SK-N-SH (cell line): ENCODE data around the gene DENND6B. TPM values are rescaled to one million over a fixed set of nuclear protein-coding genes. Genes with fewer than 3 reads are reported as not detected.

ENCODE experiments used
- CTCF ChIA-PET: fragments of 300-600, 350-600 bp; formaldehyde crosslinking; extraction: SDS; loops from one replicate; lab custom pipeline; 2021; lab: Yijun Ruan, JAX
- POLR2A ChIA-PET: fragments of 350-600 bp; sonication (Branson Sonifier 250); formaldehyde crosslinking; extraction: SDS; loops from one replicate; lab custom pipeline; 2020; ENCODE audit warnings: antibody characterized with exemption, inconsistent platforms; lab: Yijun Ruan, JAX
- DNase-seq: peaks from one replicate; pipeline ENCODE4 v3.0.0; 2012
- H2AFZ ChIP-seq: fragments of 200-600 bp; sonication (generic); 2 replicates; pipeline ENCODE4 v1.8.1; 2016; ENCODE audit warnings: antibody characterized with exemption, mild to moderate bottlenecking, low read depth
- H3F3A ChIP-seq: fragments of 200-600 bp; sonication (generic); replicated peaks from 2 replicates; pipeline ENCODE3; 2016; ENCODE audit warnings: antibody characterized with exemption, mild to moderate bottlenecking; ENCODE audit not compliant: insufficient read depth
- H3K27ac ChIP-seq, 2 experiments: fragments of 200-500 bp in 1 of 2; fragments of 200-600 bp in 1 of 2; sonication (Bioruptor generic) in 1 of 2; sonication (generic), shearing (Covaris generic) in 1 of 2; 2 replicates each; pipeline versions ENCODE4 v1.5.1 to v1.6.1; 2014 to 2016; ENCODE audit warnings: low read depth in 2 of 2, inconsistent platforms in 1 of 2, low read length in 1 of 2, mild to moderate bottlenecking in 1 of 2, mixed read lengths in 1 of 2
- H3K27me3 ChIP-seq: fragments of 200-600 bp; sonication (generic), shearing (Covaris generic); 2 replicates; pipeline ENCODE4 v1.6.1; 2016; ENCODE audit warnings: mixed run types; ENCODE audit not compliant: insufficient read depth
- H3K36me3 ChIP-seq, 2 experiments: fragments of 200-500 bp in 1 of 2; fragments of 200-600 bp in 1 of 2; sonication (Bioruptor generic) in 1 of 2; sonication (generic) in 1 of 2; replicated peaks in 1 of 2; 2 replicates each; pipeline versions ENCODE3 to v1.5.1; 2014 to 2016; ENCODE audit warnings: low read length in 1 of 2, mild to moderate bottlenecking in 1 of 2; ENCODE audit not compliant: insufficient read depth in 2 of 2, control insufficient read depth in 1 of 2
- H3K4me1 ChIP-seq, 2 experiments: fragments of 200-500 bp in 1 of 2; fragments of 200-600 bp in 1 of 2; sonication (Bioruptor generic) in 1 of 2; sonication (generic), shearing (Covaris generic) in 1 of 2; 2 replicates each; pipeline versions ENCODE4 v1.5.1 to v1.6.1; 2014 to 2016; ENCODE audit warnings: low read depth in 1 of 2, low read length in 1 of 2, mixed run types in 1 of 2; ENCODE audit not compliant: insufficient read depth in 2 of 2, control insufficient read depth in 1 of 2
- H3K4me2 ChIP-seq: fragments of 200-600 bp; sonication (generic), shearing (Covaris generic); 2 replicates; pipeline ENCODE4 v1.6.1; 2017; ENCODE audit warnings: mixed run types
- H3K4me3 ChIP-seq, 2 experiments: fragments of 200-500 bp in 1 of 2; fragments of 200-600 bp in 1 of 2; sonication (Bioruptor generic) in 1 of 2; sonication (generic), shearing (Covaris generic) in 1 of 2; 2 replicates each; pipeline versions ENCODE4 v1.5.1 to v1.8.1; 2014 to 2016; ENCODE audit warnings: low read depth in 2 of 2, inconsistent platforms in 1 of 2, low read length in 1 of 2, mild to moderate bottlenecking in 1 of 2, mixed read lengths in 1 of 2, moderate library complexity in 1 of 2
- H3K79me2 ChIP-seq: fragments of 200-600 bp; sonication (generic); 2 replicates; pipeline ENCODE4 v1.8.1; 2017; ENCODE audit warnings: mild to moderate bottlenecking; ENCODE audit not compliant: insufficient read depth
- H3K9ac ChIP-seq: fragments of 200-600 bp; sonication (generic); 2 replicates; pipeline ENCODE4 v1.6.1; 2017; ENCODE audit warnings: mixed run types
- H3K9me2 ChIP-seq: fragments of 200-600 bp; sonication (generic); 2 replicates; pipeline ENCODE4 v1.6.1; 2017; ENCODE audit warnings: mixed run types
- H3K9me3 ChIP-seq: fragments of 200-600 bp; sonication (generic); 2 replicates; pipeline ENCODE4 v1.6.1; 2017; ENCODE audit warnings: mixed run types, mild to moderate bottlenecking, moderate library complexity
- H4K20me1 ChIP-seq: fragments of 200-600 bp; sonication (generic); 2 replicates; pipeline ENCODE4 v1.6.1; 2017; ENCODE audit warnings: mild to moderate bottlenecking, mixed run types; ENCODE audit not compliant: insufficient read depth
- CHD2 ChIP-seq: fragments of 150-350 bp; IDR thresholded peaks from 2 replicates; pipeline ENCODE4 v1.6.1; 2018; ENCODE audit warnings: low read length; ENCODE audit not compliant: partially characterized antibody
- CTCF ChIP-seq: fragments of 200-600 bp; sonication (generic); IDR thresholded peaks from 2 replicates; pipeline ENCODE4 v1.6.1; 2017; ENCODE audit warnings: antibody characterized with exemption, mild to moderate bottlenecking, moderate library complexity
- ELF1 ChIP-seq: IDR thresholded peaks from 2 replicates; pipeline ENCODE4 v1.4.0; 2012
- EP300 ChIP-seq, 2 experiments: IDR thresholded peaks; 2 replicates each; pipeline versions ENCODE4 v1.4.0 to v1.6.1; 2012; ENCODE audit warnings: borderline replicate concordance in 1 of 2, low read depth in 1 of 2, low read length in 1 of 2
- EZH2phosphoT487 ChIP-seq: fragments of 200-600 bp; sonication (generic); IDR thresholded peaks from 2 replicates; pipeline ENCODE4 v1.6.1; 2017; ENCODE audit warnings: low read depth, mixed run types, mild to moderate bottlenecking, antibody characterized with exemption, moderate library complexity, borderline replicate concordance
- FOSL2 ChIP-seq: IDR thresholded peaks from 2 replicates; pipeline ENCODE4 v1.4.0; 2012; ENCODE audit warnings: low read depth, mild to moderate bottlenecking, moderate library complexity, borderline replicate concordance
- FOXJ3 ChIP-seq: sonication (generic); formaldehyde crosslinking; IDR thresholded peaks from 2 replicates; pipeline ENCODE4 v1.5.1; 2020; ENCODE audit warnings: mild to moderate bottlenecking, missing genetic modification reagents
- FOXM1 ChIP-seq: IDR thresholded peaks from 2 replicates; pipeline ENCODE4 v1.4.0; 2012; ENCODE audit warnings: low read depth, mild to moderate bottlenecking
- JUND ChIP-seq: IDR thresholded peaks from 2 replicates; pipeline ENCODE4 v1.4.0; 2012
- MAX ChIP-seq: IDR thresholded peaks from 2 replicates; pipeline ENCODE4 v1.4.0; 2012; ENCODE audit warnings: low read depth
- MEF2A ChIP-seq: IDR thresholded peaks from 2 replicates; pipeline ENCODE4 v1.4.0; 2012; ENCODE audit warnings: low read depth, borderline replicate concordance
- MXI1 ChIP-seq: IDR thresholded peaks from 2 replicates; pipeline ENCODE4 v1.6.1; 2012; ENCODE audit warnings: mild to moderate bottlenecking, low read depth, low read length, improper control_type of control experiment
- NFIC ChIP-seq: IDR thresholded peaks from 2 replicates; pipeline ENCODE4 v1.4.0; 2012; ENCODE audit warnings: borderline replicate concordance
- PBX3 ChIP-seq: IDR thresholded peaks from 2 replicates; pipeline ENCODE4; 2012
- POLR2AphosphoS5 ChIP-seq: IDR thresholded peaks from 2 replicates; pipeline ENCODE4 v1.6.1; 2012; ENCODE audit warnings: low read depth, low read length
- RAD21 ChIP-seq: IDR thresholded peaks from 2 replicates; pipeline ENCODE4 v1.6.1; 2012; ENCODE audit warnings: mild to moderate bottlenecking, low read length
- RCOR1 ChIP-seq: fragments of 150-350 bp; IDR thresholded peaks from 2 replicates; pipeline ENCODE4 v1.6.1; 2017; ENCODE audit warnings: antibody characterized with exemption, low read length
- RFX5 ChIP-seq: IDR thresholded peaks from 2 replicates; pipeline ENCODE4 v1.6.1; 2012; ENCODE audit warnings: mild to moderate bottlenecking, improper control_type of control experiment, low read length
- RXRA ChIP-seq: IDR thresholded peaks from 2 replicates; pipeline ENCODE4 v1.4.0; 2012; ENCODE audit warnings: low read depth, mild to moderate bottlenecking, borderline replicate concordance
- SIN3A ChIP-seq: IDR thresholded peaks from 2 replicates; pipeline ENCODE4 v1.6.1; 2012; ENCODE audit warnings: low read depth, mild to moderate bottlenecking, low read length, moderate library complexity, borderline replicate concordance
- SMC3 ChIP-seq: IDR thresholded peaks from 2 replicates; pipeline ENCODE4 v1.6.1; 2012; ENCODE audit warnings: low read depth, low read length, improper control_type of control experiment
- TAF1 ChIP-seq: IDR thresholded peaks from 2 replicates; pipeline ENCODE4 v1.6.1; 2012; ENCODE audit warnings: low read depth, mild to moderate bottlenecking, low read length, moderate library complexity, borderline replicate concordance
- TCF12 ChIP-seq: IDR thresholded peaks from 2 replicates; pipeline ENCODE4 v1.4.0; 2012
- USF1 ChIP-seq: IDR thresholded peaks from 2 replicates; pipeline ENCODE4 v1.4.0; 2012; ENCODE audit warnings: low read depth, borderline replicate concordance
- YY1 ChIP-seq: IDR thresholded peaks from 2 replicates; pipeline ENCODE4 v1.4.0; 2012; ENCODE audit warnings: low read depth, mild to moderate bottlenecking
- ZBTB33 ChIP-seq: IDR thresholded peaks from 2 replicates; pipeline ENCODE4 v1.4.0; 2012; ENCODE audit warnings: low read depth, borderline replicate concordance
- WGBS: methylation state at CpG from one replicate; pipeline ENCODE4 v1.1.6; 2017; ENCODE audit warnings: low lambda C conversion rate; 5-methylcytosine and 5-hydroxymethylcytosine counted together
- polyA plus RNA-seq, 3 experiments: library from polyadenylated mRNA; depleted of rRNA; stranded (reverse); fragments of >200 nt; gene quantifications; 2 replicates each; pipeline ENCODE4 v1.2.3, GENCODE V29; 2012

Gene DENND6B
- polyA plus RNA-seq, 1 of the 3 experiments (the other 2 are of a cell fraction): 5.6 TPM

- Histone ChIP-seq H3K4me1 (peaks cover 0 to 10% of the 10 kb centered on the region in 2 experiments; a peak in 1 of 4 replicates), H3K9ac (peak within 1 kb of the TSS; percentile 82), H3K9me3 (no peaks in the 10 kb centered on the region), H4K20me1 (peaks cover 16% of the 10 kb centered on the region), H3F3A (peaks cover 17% of the 10 kb centered on the region), H3K9me2 (no peaks in the 10 kb centered on the region), H2AFZ (peak within 1 kb of the TSS; percentile 74), H3K79me2 (peaks cover 18% of the 10 kb centered on the region), H3K27ac (peak within 1 kb of the TSS; percentile 56 to 84), H3K4me2 (peak within 1 kb of the TSS; percentile 98), H3K36me3 (no peaks in the 10 kb centered on the region), H3K4me3 (peak within 1 kb of the TSS; percentile 56 to 75), H3K27me3 (no peaks in the 10 kb centered on the region)
- DNase-seq: peak; percentile 97
- POLR2A ChIA-PET: interaction anchor here (1.0 to 1.8 kb wide), 2 partner anchors 15 to 82 kb away, joined by 3 to 5 read pairs; no protein-coding TSS in a partner anchor
- CTCF ChIA-PET: interaction anchor here (0.6 to 3.3 kb wide), 37 partner anchors 9 to 423 kb away, joined by 3 to 75 read pairs (median 6); partner anchors contain the start of genes DENND6B, HDAC10, MAPK12 and PLXNB2
- WGBS: 0% methylated on average over 13 of the region's 87 CpGs
- peak; percentile 47; the same call in 1 of the 2 replicates for TF ChIP-seq TAF1
- TF ChIP-seq CTCF: no peak
- no peak for TF ChIP-seq RFX5
- TF ChIP-seq POLR2AphosphoS5: peak; percentile 52; the same call in 1 of the 2 replicates
- no peak for TF ChIP-seq RAD21
- TF ChIP-seq CHD2: no peak
- no peak for TF ChIP-seq USF1
- no peak for TF ChIP-seq EZH2phosphoT487
- 0 out of 2 replicates have a peak, but pooled peaks have one; percentile 9 for TF ChIP-seq MXI1
- TF ChIP-seq MAX: no peak; the same call in none of the 2 replicates
- TF ChIP-seq RCOR1: no peak
- TF ChIP-seq FOXJ3: no peak
- TF ChIP-seq YY1: no peak; the same call in 1 of the 2 replicates
- no peak for TF ChIP-seq ELF1
- TF ChIP-seq FOSL2: no peak
- no peak for TF ChIP-seq RXRA
- TF ChIP-seq MEF2A: no peak
- TF ChIP-seq ZBTB33: no peak
- no peak for TF ChIP-seq TCF12
- no peak for TF ChIP-seq JUND
- TF ChIP-seq FOXM1: no peak
- TF ChIP-seq NFIC: no peak
- no peak for TF ChIP-seq PBX3
- no peak for TF ChIP-seq EP300 (IDR thresholded peaks at IDR 0.05; ENCODE audit: borderline replicate concordance in 1 of 2, low read depth in 1 of 2, low read length in 1 of 2)
- no peak for TF ChIP-seq SMC3
- no peak for TF ChIP-seq SIN3A
Measured at GRCh38 chr22:50342651-50343540, 16.1 kb upstream of the DENND6B start, which contains the start of gene PPP6R2. TSS of gene PPP6R2 (plus strand) at chr22:50343327. CDS start at chr22:50393909, 50,582 bp downstream.
